Mesenteric fat pad (tissue), 1 donor: ENCODE results near the gene PAK1. TPM values are rescaled to one million over a fixed set of nuclear protein-coding genes. Genes with fewer than 3 reads are reported as not detected.
A peak's percentile ranks its signal among the peaks of the same experiment; 100 is the strongest.
"Not testable (repeated sequence)": the region's sequence is repeated elsewhere in the genome, so short reads cannot be mapped to it uniquely, and the experiment has no call there.

ENCODE experiments used
- DNase-seq: peaks from one replicate; pipeline ENCODE4 v3.0.0-alpha.2; 2020; ENCODE audit warnings: low spot score
- long read RNA-seq: library from polyadenylated mRNA; unstranded; transcript quantifications from one replicate; pipeline ENCODE4 v2.0.0, GENCODE V29; 2020
- total RNA-seq: library from RNA; stranded (reverse); fragmentation: NEBNext Ultra II Directional; extraction: Animal tissue kit (Norgen Biotek cat#: 25700); gene quantifications from one replicate; pipeline ENCODE4 v1.2.1, GENCODE V29; 2021
- donor health status: DM: yes; HTN: yes; CAD: no.

The PAK1 gene
- 27.4 TPM for total RNA-seq
- long read RNA-seq, transcript PAK1-202 (15 exons, 3,737 nt), result major isoform, 5 of 43 reads
- long read RNA-seq, partial matches to known transcripts, result 7 of 43 reads
- long read RNA-seq, other reads (novel, unspliced or antisense), result 31 of 43 reads

- DNase-seq, result peak; percentile 95
Observed at GRCh38 chr11:77473801-77474683, at the start of gene PAK1. PAK1 (minus strand) TSS chr11:77474094; CDS start chr11:77392520, 81,574 bp downstream.

- no peak for DNase-seq
Observed at GRCh38 chr11:77522215-77522614, 48.3 kb upstream of the PAK1 start.

GRCh38 chr11:77519847-77520246 is 46.0 kb upstream of the PAK1 start:
- no peak for DNase-seq

DNA sequence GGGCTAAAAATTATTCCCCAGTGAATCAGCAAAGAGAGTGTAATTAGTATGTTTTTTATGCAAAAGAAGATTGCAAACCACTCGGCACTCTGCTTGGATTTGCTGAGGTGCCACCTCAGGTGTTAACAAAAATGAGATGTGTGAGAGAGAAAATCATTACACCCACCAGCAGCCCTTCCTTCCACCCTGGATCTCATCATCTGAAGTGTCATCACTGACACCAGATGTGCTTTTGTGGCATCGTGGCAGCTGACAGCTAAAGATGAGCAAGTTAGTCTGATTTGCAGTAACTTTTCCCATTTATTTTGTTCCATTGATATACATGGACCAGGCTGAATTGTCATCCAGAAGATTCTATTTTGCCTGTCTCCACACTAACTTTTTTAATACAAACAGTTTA is 44.6 kb upstream of the PAK1 start:
- DNase-seq, result no peak

DNA sequence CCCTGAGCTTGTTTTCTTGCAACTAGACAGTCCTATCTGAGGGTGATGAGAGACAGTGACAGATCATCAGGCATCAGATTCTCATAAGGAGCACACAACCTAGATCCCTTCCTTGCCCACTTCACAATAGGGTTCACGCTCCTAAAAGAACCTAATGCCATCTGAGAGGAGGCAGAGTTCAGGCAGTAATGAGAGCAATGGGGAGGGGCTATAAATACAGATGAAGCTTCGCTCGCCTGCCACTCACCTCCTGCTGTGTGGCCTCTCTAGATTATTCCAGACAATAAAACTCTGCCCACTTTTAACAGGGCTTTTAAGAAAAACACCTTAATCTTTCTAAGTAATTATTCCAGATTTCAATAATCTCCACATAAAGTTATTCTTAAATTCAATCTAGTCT is 43.9 kb upstream of the PAK1 start:
- DNase-seq, result no peak

DNA sequence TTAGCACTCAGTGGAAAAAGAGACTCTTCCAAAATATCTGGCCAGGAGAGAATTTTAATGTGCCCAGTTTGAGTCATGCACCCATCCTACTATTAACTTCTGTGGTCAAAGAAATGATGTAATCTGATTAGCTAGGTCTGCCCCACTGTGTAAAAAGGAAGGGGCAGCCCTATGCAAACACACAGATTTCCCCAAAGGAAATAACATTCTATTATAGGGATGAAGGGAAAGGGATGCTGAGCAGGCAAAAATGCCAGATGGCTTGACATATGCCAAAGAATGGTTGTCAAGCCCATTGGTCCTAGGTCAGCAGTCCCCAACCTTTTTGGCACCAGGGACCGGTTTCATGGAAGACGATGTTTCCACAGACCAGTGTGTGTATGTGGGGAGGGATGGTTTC is 43.3 kb upstream of the PAK1 start:
- DNase-seq, result no peak

GRCh38 chr11:77515483-77515882 is 41.6 kb upstream of the PAK1 start:
- no peak for DNase-seq

DNA sequence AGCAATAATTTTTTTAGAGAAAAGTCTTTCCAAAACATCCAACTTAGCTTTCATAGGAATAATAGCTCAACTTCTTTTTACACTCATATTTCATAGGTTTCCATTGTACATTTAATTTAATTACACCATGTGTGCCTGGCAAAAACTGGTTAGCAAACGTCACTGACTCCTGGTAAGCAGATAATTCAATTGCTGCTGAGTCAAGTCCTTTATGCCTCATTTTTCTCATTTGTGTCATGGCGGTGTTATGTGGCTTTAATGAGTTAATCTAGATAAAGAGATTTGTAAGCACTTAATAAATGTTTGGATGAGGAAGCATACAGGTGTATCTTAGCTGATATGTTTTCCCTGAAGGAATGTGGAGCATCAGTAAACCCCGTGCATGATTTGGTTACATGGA is 41.2 kb upstream of the PAK1 start:
- no peak for DNase-seq

GRCh38 chr11:77512092-77512491 is 38.2 kb upstream of the PAK1 start:
- DNase-seq, result no peak

DNA sequence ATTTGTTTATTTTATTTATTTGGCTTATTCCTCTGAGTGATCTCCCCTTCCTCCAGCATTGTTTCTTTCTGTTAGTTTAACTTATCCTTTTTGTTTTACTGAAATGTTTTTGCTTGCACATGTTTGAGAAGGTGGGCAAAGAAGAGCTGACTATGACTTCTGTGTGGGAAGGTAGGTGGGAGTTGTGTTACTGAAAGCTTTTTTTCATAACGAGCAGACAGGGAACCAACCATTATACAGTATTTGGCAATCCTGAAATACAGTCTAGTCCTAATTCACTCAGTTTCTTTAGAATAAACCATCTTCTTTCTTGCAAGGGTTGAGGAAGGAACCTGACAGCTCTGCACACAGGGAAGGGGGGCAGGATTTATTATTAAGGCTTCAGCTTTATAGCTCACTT is 37.0 kb upstream of the PAK1 start:
- no peak for DNase-seq

DNA sequence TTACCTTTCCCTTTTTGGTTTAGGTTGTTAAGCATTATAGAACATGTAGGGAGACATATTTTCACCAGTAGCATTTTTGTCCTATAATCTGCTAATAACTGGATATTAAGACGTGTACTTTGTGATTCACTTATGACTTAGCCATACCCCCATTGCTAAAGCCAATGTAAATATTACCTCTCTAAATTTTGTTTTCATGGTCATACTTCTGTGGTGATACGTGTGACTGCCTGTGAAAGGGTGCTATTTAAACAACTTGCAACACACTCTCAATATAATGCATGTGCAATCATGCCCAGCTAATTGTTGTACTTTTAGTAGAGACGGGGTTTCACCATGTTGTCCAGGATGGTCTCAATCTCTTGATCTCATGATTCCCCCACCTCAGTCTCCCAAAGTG is 36.2 kb upstream of the PAK1 start:
- no peak for DNase-seq

GRCh38 chr11:77508019-77508418 is 34.1 kb upstream of the PAK1 start:
- DNase-seq, result no peak

- no peak for DNase-seq
Observed at GRCh38 chr11:77506857-77507256, 33.0 kb upstream of the PAK1 start.

DNA sequence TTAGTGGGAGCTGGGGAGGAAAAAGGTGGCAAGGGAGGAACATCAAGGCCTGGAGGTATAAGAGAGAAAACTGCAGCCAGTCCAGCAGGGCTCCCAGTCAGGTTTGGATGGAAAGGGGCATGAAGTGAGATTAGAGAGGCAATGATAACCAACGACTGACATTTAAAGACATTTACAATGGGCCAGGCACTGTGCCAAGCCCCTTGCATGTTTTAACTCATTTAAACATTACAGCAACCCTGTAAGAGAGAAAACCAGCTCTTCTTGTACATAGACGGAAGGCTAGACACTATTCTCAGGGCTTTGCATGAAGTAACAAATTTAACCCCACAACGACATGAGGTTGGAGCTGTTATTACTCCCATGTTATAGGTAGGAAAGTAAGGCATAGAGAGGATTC is 32.1 kb upstream of the PAK1 start:
- DNase-seq, result no peak

- no peak for DNase-seq
Observed at GRCh38 chr11:77503006-77503405, 29.1 kb upstream of the PAK1 start.

GRCh38 chr11:77502346-77502905 is 28.5 kb upstream of the PAK1 start:
- DNase-seq, result no peak

DNA sequence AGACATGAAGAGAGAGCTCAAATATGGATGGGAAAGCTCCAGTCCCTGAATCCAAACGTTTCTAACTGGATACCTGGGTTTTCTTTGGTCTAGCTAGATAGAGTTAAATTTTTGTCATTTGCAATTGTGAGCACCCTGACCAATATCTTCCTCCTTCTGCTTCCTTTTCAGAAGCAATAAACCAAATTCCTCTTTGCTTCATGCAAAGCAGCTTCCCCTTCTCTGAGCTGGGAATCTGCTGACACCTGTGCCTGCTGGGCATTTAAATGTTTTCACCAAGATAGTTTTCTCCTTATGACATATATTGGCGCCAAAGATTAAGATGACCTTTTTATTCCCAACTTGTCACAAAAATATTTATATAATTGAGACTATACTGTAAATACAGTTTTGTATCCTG is 27.9 kb upstream of the PAK1 start:
- DNase-seq, result no peak

- DNase-seq, result no peak
Observed at GRCh38 chr11:77497368-77497767, 23.5 kb upstream of the PAK1 start.

GRCh38 chr11:77495526-77495925 is 21.6 kb upstream of the PAK1 start:
- DNase-seq, result no peak

DNA sequence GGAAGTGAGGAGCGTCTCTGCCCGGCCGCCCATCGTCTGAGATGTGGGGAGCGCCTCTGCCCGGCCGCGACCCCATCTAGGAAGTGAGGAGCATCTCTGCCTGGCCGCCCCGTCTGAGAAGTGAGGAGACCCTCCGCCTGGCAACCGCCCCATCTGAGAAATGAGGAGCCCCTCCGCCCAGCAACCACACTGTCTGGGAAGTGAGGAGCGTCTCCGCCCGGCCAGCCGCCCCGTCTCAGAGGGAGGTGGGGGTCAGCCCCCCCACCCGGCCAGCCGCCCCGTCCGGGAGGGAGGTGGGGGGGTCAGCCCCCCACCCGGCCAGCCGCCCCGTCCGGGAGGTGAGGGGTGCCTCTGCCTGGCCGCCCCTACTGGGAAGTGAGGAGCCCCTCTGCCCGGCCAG is 16.1 kb upstream of the PAK1 start:
- not testable (repeated sequence) for DNase-seq

- DNase-seq, result no peak
Observed at GRCh38 chr11:77487790-77488189, 13.9 kb upstream of the PAK1 start.

GRCh38 chr11:77479746-77480352 is 6.0 kb upstream of the PAK1 start:
- DNase-seq, result no peak
